HepG2 (cell line): ENCODE data around the gene NSUN6.

Experiments used
- CBFB ChIP-seq: sonication (generic); formaldehyde crosslinking; IDR thresholded peaks from 2 replicates; pipeline ENCODE4 v1.4.0; 2020; ENCODE audit warnings: missing genetic modification reagents
- ELF1 ChIP-seq: sonication (generic); formaldehyde crosslinking; IDR thresholded peaks from 2 replicates; pipeline ENCODE4 v1.4.0; 2020; ENCODE audit warnings: missing genetic modification reagents
- HNRNPL ChIP-seq: fragments of 200-400 bp; formaldehyde crosslinking; IDR thresholded peaks from 2 replicates; pipeline ENCODE4 v1.6.1; 2017; ENCODE audit warnings: mild to moderate bottlenecking, low read depth, low read length
- TF ChIP-seq, protein P1 (sequence below): IDR thresholded peaks from 2 replicates; pipeline ENCODE4 v1.6.1; 2016; ENCODE audit warnings: missing compliant biosample characterization, missing genetic modification reagents, borderline replicate concordance
- TF ChIP-seq, protein P2 (sequence below): sonication (generic); formaldehyde crosslinking; IDR thresholded peaks from 2 replicates; pipeline ENCODE4 v1.5.0; 2020; ENCODE audit warnings: mild to moderate bottlenecking, missing genetic modification reagents, moderate library complexity

DNA sequence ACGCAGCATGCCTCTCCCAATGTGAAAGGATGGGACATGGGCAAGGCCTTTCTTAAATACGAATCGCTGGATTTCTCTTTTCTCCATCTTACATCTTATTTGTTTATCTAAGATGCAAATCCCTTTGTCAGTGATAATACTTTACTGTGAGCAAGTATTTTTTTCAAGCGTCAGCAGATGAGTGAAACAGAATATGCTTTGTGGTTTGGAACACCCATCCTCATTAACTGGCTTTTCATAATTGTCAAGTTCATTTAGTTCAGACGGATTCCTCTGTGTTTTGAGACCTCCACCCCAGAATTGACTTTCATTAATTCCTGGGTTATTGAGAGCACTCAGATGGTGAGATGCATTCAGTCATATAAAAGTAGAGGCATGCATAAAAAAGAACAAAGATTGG is 149.8 kb downstream of the NSUN6 start:
- TF ChIP-seq CBFB (CRISPR knock-in tag) = no peak
- no peak for TF ChIP-seq HNRNPL
- TF ChIP-seq ELF1 (CRISPR knock-in tag) = no peak
- TF ChIP-seq, protein P1, sequence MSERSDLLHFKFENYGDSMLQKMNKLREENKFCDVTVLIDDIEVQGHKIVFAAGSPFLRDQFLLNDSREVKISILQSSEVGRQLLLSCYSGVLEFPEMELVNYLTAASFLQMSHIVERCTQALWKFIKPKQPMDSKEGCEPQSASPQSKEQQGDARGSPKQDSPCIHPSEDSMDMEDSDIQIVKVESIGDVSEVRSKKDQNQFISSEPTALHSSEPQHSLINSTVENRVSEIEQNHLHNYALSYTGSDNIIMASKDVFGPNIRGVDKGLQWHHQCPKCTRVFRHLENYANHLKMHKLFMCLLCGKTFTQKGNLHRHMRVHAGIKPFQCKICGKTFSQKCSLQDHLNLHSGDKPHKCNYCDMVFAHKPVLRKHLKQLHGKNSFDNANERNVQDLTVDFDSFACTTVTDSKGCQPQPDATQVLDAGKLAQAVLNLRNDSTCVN (CRISPR knock-in tag) = no peak
- TF ChIP-seq, protein P2, sequence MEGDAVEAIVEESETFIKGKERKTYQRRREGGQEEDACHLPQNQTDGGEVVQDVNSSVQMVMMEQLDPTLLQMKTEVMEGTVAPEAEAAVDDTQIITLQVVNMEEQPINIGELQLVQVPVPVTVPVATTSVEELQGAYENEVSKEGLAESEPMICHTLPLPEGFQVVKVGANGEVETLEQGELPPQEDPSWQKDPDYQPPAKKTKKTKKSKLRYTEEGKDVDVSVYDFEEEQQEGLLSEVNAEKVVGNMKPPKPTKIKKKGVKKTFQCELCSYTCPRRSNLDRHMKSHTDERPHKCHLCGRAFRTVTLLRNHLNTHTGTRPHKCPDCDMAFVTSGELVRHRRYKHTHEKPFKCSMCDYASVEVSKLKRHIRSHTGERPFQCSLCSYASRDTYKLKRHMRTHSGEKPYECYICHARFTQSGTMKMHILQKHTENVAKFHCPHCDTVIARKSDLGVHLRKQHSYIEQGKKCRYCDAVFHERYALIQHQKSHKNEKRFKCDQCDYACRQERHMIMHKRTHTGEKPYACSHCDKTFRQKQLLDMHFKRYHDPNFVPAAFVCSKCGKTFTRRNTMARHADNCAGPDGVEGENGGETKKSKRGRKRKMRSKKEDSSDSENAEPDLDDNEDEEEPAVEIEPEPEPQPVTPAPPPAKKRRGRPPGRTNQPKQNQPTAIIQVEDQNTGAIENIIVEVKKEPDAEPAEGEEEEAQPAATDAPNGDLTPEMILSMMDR (CRISPR knock-in tag) = no peak
